ENCODE results near the gene TMEM271.

TMEM271 gene

DNA sequence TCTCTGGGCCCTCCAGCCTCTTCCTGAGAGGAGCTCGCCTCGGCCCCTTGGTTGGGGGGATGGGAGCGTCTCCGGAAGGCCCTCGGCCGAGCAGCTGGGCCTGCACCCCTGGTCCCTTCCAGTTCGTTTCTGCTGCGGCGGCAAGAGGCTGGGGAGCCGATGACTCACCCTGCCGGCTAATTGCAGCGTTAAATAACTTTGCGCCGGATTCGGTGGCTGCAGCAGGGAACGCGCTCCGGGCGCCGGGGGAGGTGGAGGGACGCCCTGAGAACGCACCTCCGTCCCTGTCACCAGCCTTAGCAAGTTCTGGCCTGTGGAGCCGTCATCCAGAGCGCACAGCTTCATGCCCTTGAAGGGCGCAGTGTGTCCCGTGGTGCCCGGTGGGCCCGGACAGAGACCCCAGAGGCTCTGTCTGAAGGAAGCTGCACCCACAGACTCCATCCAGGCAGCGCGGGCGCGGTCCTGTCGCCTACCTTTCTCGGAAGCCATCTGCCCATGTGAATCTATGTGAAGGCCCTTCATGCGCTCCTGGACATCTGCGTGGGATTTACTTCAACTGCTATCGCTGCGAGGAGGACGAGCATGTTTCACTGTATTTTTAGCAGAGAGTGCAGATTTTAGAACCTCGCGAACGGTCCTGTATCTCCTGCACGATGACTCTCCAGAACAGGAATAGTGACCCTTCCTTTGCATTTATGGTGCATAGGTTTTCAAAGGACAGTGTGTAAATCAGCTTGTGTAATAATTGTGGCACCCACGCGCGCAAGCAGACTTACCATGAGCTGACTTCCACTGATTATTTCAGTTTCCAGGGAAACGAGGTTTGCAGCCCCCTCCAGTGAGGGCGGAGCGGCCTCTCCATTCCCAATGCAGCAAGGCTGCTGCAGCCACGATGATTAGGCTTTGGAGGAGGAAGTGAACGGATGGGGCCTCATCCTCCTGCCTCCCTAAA is 1.7 kb upstream of the TMEM271 start:
- no peak for TF ChIP-seq ZFP30 (CRISPR knock-in tag; IDR thresholded peaks at IDR 0.05)
- TF ChIP-seq CSDC2 (CRISPR knock-in tag; IDR thresholded peaks at IDR 0.05) = no peak
- no peak for TF ChIP-seq ISL1 (CRISPR knock-in tag; IDR thresholded peaks at IDR 0.05)
- TF ChIP-seq ESRRG (CRISPR knock-in tag; IDR thresholded peaks at IDR 0.05) = no peak
- TF ChIP-seq SNAI2 (CRISPR knock-in tag; IDR thresholded peaks at IDR 0.05) = no peak
- no peak for TF ChIP-seq TCF4 (CRISPR knock-in tag; IDR thresholded peaks at IDR 0.05; ENCODE audit: borderline replicate concordance)
- TF ChIP-seq, protein P1, sequence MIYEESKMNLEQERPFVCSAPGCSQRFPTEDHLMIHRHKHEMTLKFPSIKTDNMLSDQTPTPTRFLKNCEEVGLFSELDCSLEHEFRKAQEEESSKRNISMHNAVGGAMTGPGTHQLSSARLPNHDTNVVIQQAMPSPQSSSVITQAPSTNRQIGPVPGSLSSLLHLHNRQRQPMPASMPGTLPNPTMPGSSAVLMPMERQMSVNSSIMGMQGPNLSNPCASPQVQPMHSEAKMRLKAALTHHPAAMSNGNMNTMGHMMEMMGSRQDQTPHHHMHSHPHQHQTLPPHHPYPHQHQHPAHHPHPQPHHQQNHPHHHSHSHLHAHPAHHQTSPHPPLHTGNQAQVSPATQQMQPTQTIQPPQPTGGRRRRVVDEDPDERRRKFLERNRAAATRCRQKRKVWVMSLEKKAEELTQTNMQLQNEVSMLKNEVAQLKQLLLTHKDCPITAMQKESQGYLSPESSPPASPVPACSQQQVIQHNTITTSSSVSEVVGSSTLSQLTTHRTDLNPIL (CRISPR knock-in tag; IDR thresholded peaks at IDR 0.05; ENCODE audit: low read depth) = no peak
- TF ChIP-seq PPARA (CRISPR knock-in tag; IDR thresholded peaks at IDR 0.05; ENCODE audit: borderline replicate concordance) = no peak
- no peak for TF ChIP-seq TOX (CRISPR knock-in tag; IDR thresholded peaks at IDR 0.05; ENCODE audit: borderline replicate concordance)
- TF ChIP-seq, protein P2, sequence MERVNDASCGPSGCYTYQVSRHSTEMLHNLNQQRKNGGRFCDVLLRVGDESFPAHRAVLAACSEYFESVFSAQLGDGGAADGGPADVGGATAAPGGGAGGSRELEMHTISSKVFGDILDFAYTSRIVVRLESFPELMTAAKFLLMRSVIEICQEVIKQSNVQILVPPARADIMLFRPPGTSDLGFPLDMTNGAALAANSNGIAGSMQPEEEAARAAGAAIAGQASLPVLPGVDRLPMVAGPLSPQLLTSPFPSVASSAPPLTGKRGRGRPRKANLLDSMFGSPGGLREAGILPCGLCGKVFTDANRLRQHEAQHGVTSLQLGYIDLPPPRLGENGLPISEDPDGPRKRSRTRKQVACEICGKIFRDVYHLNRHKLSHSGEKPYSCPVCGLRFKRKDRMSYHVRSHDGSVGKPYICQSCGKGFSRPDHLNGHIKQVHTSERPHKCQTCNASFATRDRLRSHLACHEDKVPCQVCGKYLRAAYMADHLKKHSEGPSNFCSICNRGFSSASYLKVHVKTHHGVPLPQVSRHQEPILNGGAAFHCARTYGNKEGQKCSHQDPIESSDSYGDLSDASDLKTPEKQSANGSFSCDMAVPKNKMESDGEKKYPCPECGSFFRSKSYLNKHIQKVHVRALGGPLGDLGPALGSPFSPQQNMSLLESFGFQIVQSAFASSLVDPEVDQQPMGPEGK (CRISPR knock-in tag; IDR thresholded peaks at IDR 0.05; ENCODE audit: borderline replicate concordance) = no peak
- TF ChIP-seq GLIS3 (CRISPR knock-in tag; IDR thresholded peaks at IDR 0.05) = no peak
- no peak; the same call in 2 of the 3 replicates for ATAC-seq

DNA sequence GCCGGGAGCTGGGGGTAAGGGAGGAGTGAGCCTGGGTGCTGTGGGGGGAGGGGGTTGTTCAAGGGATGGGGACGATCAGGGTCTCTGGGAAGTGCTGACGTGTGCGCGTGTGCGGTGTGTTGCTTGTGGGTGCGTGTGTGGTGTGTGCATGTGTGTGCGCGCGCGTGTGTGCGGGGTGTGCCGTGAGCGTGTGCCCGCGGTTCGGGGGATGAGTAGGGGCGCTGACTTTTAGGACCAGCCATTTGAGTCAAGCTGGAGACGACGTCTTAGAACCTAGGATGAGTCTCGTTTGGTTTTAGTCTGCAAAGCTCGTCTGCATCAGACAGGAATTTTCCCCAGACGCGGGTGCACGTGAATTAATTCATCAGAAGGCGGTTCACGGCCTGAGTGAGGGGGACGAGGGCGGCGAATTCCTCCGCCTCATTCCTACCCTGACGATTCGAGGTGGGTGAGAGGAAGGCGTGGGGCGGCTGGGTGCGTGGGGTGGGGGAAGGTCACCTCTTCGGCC is 950 bp upstream of the TMEM271 start:
- TF ChIP-seq OSR1 (CRISPR knock-in tag; IDR thresholded peaks at IDR 0.05) (no peak), TCF4 (CRISPR knock-in tag; IDR thresholded peaks at IDR 0.05; ENCODE audit: borderline replicate concordance) (no peak), BACH2 (CRISPR knock-in tag; IDR thresholded peaks at IDR 0.05; ENCODE audit: borderline replicate concordance) (no peak), ESRRG (CRISPR knock-in tag; IDR thresholded peaks at IDR 0.05) (no peak), ARNTL (CRISPR knock-in tag; IDR thresholded peaks at IDR 0.05; ENCODE audit: borderline replicate concordance, low read depth) (no peak), ZC3H10 (CRISPR knock-in tag; IDR thresholded peaks at IDR 0.05) (no peak), CSDC2 (CRISPR knock-in tag; IDR thresholded peaks at IDR 0.05) (no peak), PPARA (CRISPR knock-in tag; IDR thresholded peaks at IDR 0.05; ENCODE audit: borderline replicate concordance) (no peak), GLIS3 (CRISPR knock-in tag; IDR thresholded peaks at IDR 0.05) (no peak), ZNF70 (CRISPR knock-in tag; IDR thresholded peaks at IDR 0.05) (no peak), SNAI2 (CRISPR knock-in tag; IDR thresholded peaks at IDR 0.05) (no peak), ZNF8 (CRISPR knock-in tag; IDR thresholded peaks at IDR 0.05) (no peak), TOX (CRISPR knock-in tag; IDR thresholded peaks at IDR 0.05; ENCODE audit: borderline replicate concordance) (no peak)
- TF ChIP-seq, protein P1 (CRISPR knock-in tag; IDR thresholded peaks at IDR 0.05; ENCODE audit: low read depth) = no peak
- TF ChIP-seq, protein P3, sequence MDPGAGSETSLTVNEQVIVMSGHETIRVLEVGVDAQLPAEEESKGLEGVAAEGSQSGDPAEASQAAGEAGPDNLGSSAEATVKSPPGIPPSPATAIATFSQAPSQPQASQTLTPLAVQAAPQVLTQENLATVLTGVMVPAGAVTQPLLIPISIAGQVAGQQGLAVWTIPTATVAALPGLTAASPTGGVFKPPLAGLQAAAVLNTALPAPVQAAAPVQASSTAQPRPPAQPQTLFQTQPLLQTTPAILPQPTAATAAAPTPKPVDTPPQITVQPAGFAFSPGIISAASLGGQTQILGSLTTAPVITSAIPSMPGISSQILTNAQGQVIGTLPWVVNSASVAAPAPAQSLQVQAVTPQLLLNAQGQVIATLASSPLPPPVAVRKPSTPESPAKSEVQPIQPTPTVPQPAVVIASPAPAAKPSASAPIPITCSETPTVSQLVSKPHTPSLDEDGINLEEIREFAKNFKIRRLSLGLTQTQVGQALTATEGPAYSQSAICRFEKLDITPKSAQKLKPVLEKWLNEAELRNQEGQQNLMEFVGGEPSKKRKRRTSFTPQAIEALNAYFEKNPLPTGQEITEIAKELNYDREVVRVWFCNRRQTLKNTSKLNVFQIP (CRISPR knock-in tag; IDR thresholded peaks at IDR 0.05; ENCODE audit: borderline replicate concordance, low read depth) = no peak
- TF ChIP-seq, protein P2 (CRISPR knock-in tag; IDR thresholded peaks at IDR 0.05; ENCODE audit: borderline replicate concordance) = no peak
- TF ChIP-seq, protein P4, sequence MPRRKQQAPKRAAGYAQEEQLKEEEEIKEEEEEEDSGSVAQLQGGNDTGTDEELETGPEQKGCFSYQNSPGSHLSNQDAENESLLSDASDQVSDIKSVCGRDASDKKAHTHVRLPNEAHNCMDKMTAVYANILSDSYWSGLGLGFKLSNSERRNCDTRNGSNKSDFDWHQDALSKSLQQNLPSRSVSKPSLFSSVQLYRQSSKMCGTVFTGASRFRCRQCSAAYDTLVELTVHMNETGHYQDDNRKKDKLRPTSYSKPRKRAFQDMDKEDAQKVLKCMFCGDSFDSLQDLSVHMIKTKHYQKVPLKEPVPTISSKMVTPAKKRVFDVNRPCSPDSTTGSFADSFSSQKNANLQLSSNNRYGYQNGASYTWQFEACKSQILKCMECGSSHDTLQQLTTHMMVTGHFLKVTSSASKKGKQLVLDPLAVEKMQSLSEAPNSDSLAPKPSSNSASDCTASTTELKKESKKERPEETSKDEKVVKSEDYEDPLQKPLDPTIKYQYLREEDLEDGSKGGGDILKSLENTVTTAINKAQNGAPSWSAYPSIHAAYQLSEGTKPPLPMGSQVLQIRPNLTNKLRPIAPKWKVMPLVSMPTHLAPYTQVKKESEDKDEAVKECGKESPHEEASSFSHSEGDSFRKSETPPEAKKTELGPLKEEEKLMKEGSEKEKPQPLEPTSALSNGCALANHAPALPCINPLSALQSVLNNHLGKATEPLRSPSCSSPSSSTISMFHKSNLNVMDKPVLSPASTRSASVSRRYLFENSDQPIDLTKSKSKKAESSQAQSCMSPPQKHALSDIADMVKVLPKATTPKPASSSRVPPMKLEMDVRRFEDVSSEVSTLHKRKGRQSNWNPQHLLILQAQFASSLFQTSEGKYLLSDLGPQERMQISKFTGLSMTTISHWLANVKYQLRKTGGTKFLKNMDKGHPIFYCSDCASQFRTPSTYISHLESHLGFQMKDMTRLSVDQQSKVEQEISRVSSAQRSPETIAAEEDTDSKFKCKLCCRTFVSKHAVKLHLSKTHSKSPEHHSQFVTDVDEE (CRISPR knock-in tag; IDR thresholded peaks at IDR 0.05) = no peak
- TF ChIP-seq, protein P5, sequence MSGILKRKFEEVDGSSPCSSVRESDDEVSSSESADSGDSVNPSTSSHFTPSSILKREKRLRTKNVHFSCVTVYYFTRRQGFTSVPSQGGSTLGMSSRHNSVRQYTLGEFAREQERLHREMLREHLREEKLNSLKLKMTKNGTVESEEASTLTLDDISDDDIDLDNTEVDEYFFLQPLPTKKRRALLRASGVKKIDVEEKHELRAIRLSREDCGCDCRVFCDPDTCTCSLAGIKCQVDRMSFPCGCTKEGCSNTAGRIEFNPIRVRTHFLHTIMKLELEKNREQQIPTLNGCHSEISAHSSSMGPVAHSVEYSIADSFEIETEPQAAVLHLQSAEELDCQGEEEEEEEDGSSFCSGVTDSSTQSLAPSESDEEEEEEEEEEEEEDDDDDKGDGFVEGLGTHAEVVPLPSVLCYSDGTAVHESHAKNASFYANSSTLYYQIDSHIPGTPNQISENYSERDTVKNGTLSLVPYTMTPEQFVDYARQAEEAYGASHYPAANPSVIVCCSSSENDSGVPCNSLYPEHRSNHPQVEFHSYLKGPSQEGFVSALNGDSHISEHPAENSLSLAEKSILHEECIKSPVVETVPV (CRISPR knock-in tag; IDR thresholded peaks at IDR 0.05) = no peak
- no peak for ATAC-seq

All from SK-N-SH treated with all-trans-retinoic acid at 6 μM for 48 hours (cell line).